ENCODE results near the gene GOLPH3L. TPM values are rescaled to one million over a fixed set of nuclear protein-coding genes. Genes with fewer than 3 reads are reported as not detected.

The GOLPH3L gene
- total and polyA plus RNA-seq, 10 of the 15 experiments (the other 5 are each of a cell fraction or from before 2014, with no cell fraction given): 7.7 to 29.9 (median 19.2) TPM

- ChIA-PET POLR2A (interaction anchor here (0.5 to 3.4 kb wide), 18 partner anchors 9 to 442 kb away, joined by 3 to 41 read pairs (median 4); partner anchors contain the start of genes GOLPH3L, MCL1 and MINDY1), SMC1A (ENCODE audit: uncharacterized antibody, unreplicated experiment) (interaction anchor here (1.4 to 5.6 kb wide), 7 partner anchors 16 to 175 kb away, joined by 3 to 61 read pairs (median 11); partner anchors contain the start of genes FALEC, GOLPH3L and MCL1), RAD21 (ENCODE audit: unreplicated experiment) (interaction anchor here (0.9 to 6.2 kb wide), 11 partner anchors 49 to 297 kb away, joined by 3 to 90 read pairs (median 5); partner anchors contain the start of genes GOLPH3L, MCL1 and SETDB1), CTCF (interaction anchor here (0.9 to 5.3 kb wide), 12 partner anchors 8 to 366 kb away, joined by 3 to 95 read pairs (median 5); partner anchors contain the start of genes GOLPH3L and MCL1)
- no peak for DNase-seq (ENCODE audit: low read depth, low spot score)
- H3K9me3 ChIP-seq (replicated peaks; ENCODE audit: control insufficient read depth, insufficient read depth, low read length): no peaks in the 10 kb centered on the region
- peak overlapping the region; percentile 91 for H3K4me2 ChIP-seq (ENCODE audit: control insufficient read depth, insufficient read depth)
- in situ Hi-C loops (cut with MboI) (no loop called here), intact Hi-C loops (cut with micrococcal nuclease; ENCODE audit: unreplicated experiment) (loop anchor here (1.0 to 10.0 kb wide), 6 partner anchors 49 to 346 kb away; partner anchors contain the start of genes CERS2, CTSS, MCL1 and SETDB1)
- peaks cover 0 to 19% of the 10 kb centered on the region in 2 experiments for H3K36me3 ChIP-seq (ENCODE audit: control insufficient read depth in 2 of 2, insufficient read depth in 2 of 2, low read length in 1 of 2)
- H3K27ac ChIP-seq (ENCODE audit: control insufficient read depth, insufficient read depth): peak overlapping the region; percentile 97
- H3K4me3 ChIP-seq: peak overlapping the region; percentile 81
- no peaks in the 10 kb centered on the region for H4K20me1 ChIP-seq (ENCODE audit: control insufficient read depth, insufficient read depth)
- H3K27me3 ChIP-seq (replicated peaks in 1 of 2; ENCODE audit: control insufficient read depth in 2 of 2, insufficient read depth in 2 of 2, low read length in 1 of 2): no peaks in the 10 kb centered on the region
- peak overlapping the region; percentile 95 for H2AFZ ChIP-seq (ENCODE audit: control insufficient read depth, low read depth, low read length)
- FAIRE-seq: no peak
- TSS peak; percentile 65 for BruUV-seq (replicated peaks)
- no peak for ATAC-seq
- H3K4me1 ChIP-seq (ENCODE audit: control insufficient read depth, insufficient read depth, low read length): peaks cover 10% of the 10 kb centered on the region
- WGBS (ENCODE audit: insufficient coverage, insufficient replicate concordance, low lambda C conversion rate, missing lambda C conversion rate): under 1% methylated on average over 9 of the region's 9 CpGs
- H3K9ac ChIP-seq (ENCODE audit: control insufficient read depth, insufficient read depth, low read length): peak overlapping the region; percentile 91
- peaks cover 36% of the 10 kb centered on the region for H3K79me2 ChIP-seq (ENCODE audit: control insufficient read depth, insufficient read depth, low read length)
- peak; percentile 51; the same call in 1 of the 2 replicates for TF ChIP-seq PML (IDR thresholded peaks at IDR 0.05; ENCODE audit: low read length)
- TF ChIP-seq ZNF592 (IDR thresholded peaks at IDR 0.05): no peak
- TF ChIP-seq EZH2 (IDR thresholded peaks at IDR 0.05; ENCODE audit: borderline replicate concordance, control insufficient read depth, low read depth, low read length): no peak
- no peak for TF ChIP-seq ZBTB40 (IDR thresholded peaks at IDR 0.05; ENCODE audit: borderline replicate concordance)
- TF ChIP-seq BRCA1 (IDR thresholded peaks at IDR 0.05; ENCODE audit: low read depth, low read length): no peak
- TF ChIP-seq TCF7 (IDR thresholded peaks at IDR 0.05; ENCODE audit: borderline replicate concordance): no peak
- TF ChIP-seq MYC (IDR thresholded peaks at IDR 0.05; ENCODE audit: insufficient read depth, insufficient read length, insufficient replicate concordance, low read length, severe bottlenecking): no peak
- no peak for TF ChIP-seq ZNF24 (IDR thresholded peaks at IDR 0.05)
- no peak for TF ChIP-seq SP1 (IDR thresholded peaks at IDR 0.05; ENCODE audit: low read depth, low read length)
- no peak for TF ChIP-seq GATAD2B (conservative IDR thresholded peaks at IDR 0.05; ENCODE audit: low read depth)
- TF ChIP-seq MTA2 (IDR thresholded peaks at IDR 0.05; ENCODE audit: low read depth): 0 out of 2 replicates have a peak, but pooled peaks have one; percentile 45
- TF ChIP-seq WRNIP1 (IDR thresholded peaks at IDR 0.05; ENCODE audit: borderline replicate concordance, low read depth, low read length): 0 out of 2 replicates have a peak, but pooled peaks have one; percentile 19
- peak; percentile 37 for TF ChIP-seq MEF2B (IDR thresholded peaks at IDR 0.05; ENCODE audit: partially characterized antibody, poor library complexity, severe bottlenecking)
- no peak for TF ChIP-seq MTA3 (IDR thresholded peaks at IDR 0.05; ENCODE audit: borderline replicate concordance, low read length)
- TF ChIP-seq STAT3 (IDR thresholded peaks at IDR 0.05; ENCODE audit: low read depth, low read length): no peak
- TF ChIP-seq CREM (IDR thresholded peaks at IDR 0.05; ENCODE audit: low read depth): no peak
- TF ChIP-seq RUNX3 (IDR thresholded peaks at IDR 0.05; ENCODE audit: low read length): peak; percentile 7; the same call in 1 of the 2 replicates
Observed at GRCh38 chr1:150628766-150629114, 68.2 kb downstream of the GOLPH3L start.
